H1 (cell line): ENCODE results near the gene ELMO3. TPM values are rescaled to one million over a fixed set of nuclear protein-coding genes. Genes with fewer than 3 reads are reported as not detected.

ENCODE experiments used
- SUZ12 ChIP-seq: fragments of 200-600 bp; sonication (generic); IDR thresholded peaks from 2 replicates; pipeline ENCODE4 v1.6.1; 2012; ENCODE audit warnings: mild to moderate bottlenecking, inconsistent platforms, low read length, moderate library complexity, mixed read lengths
- polyA plus RNA-seq, 7 experiments: library from polyadenylated mRNA; depleted of rRNA in 3 of 7; stranded (reverse) in 5 of 7; unstranded in 2 of 7; fragments of >200 nt in 5 of 7; fragments of 200-250 nt in 2 of 7; gene quantifications; 1 replicate in 5 of 7; 2 replicates in 1 of 7; 4 replicates in 1 of 7; pipeline versions ENCODE4 v1.2.1 to v1.2.3, GENCODE V29; 2011 to 2013; ENCODE audit warnings: missing spikeins in 2 of 7, mixed read lengths in 2 of 7
- total RNA-seq: library from RNA; stranded (reverse); fragmentation: NEBNext Ultra II Directional; extraction: Animal tissue kit (Norgen Biotek cat#: 25700); gene quantifications from 2 replicates; pipeline ENCODE4 v1.2.1, GENCODE V29; 2021
- TF ChIP-seq, protein P1 (sequence below): IDR thresholded peaks from 2 replicates; pipeline ENCODE4 v1.6.1; 2012; ENCODE audit warnings: low read length, inconsistent platforms

ELMO3 gene
- total and polyA plus RNA-seq, 2 of the 8 experiments (the other 6 are each of a cell fraction or from before 2014, with no cell fraction given), result 9.6 to 10.9 TPM

DNA sequence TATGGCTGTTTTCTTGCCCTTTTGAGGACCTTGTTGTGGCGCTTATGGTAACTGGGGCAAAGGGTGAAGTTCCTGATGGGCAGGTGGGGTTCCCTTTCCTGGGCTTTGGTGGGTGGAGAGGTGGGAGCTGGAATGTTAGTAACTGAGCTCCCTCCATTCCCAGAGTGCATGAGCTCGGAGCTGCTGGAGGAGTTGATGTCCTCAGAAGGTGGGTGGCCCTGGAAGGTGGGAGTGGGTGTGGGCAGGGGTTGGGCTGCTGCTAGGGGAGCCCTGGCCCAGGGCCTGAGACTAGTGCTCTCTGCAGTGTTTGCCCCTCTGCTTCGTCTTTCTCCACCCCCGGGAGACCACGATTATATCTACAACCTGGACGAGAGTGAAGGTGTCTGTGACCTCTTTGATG, 1.2 kb upstream of the ELMO3 start (continued):
- TF ChIP-seq SUZ12, result no peak
- TF ChIP-seq, protein P1, sequence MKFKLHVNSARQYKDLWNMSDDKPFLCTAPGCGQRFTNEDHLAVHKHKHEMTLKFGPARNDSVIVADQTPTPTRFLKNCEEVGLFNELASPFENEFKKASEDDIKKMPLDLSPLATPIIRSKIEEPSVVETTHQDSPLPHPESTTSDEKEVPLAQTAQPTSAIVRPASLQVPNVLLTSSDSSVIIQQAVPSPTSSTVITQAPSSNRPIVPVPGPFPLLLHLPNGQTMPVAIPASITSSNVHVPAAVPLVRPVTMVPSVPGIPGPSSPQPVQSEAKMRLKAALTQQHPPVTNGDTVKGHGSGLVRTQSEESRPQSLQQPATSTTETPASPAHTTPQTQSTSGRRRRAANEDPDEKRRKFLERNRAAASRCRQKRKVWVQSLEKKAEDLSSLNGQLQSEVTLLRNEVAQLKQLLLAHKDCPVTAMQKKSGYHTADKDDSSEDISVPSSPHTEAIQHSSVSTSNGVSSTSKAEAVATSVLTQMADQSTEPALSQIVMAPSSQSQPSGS, result no peak
- TF ChIP-seq, all 59 proteins: peak for 0
